SKM-1 treated with dmso at 0.1 percent for 144 hours (cell line): ENCODE results near the gene BNC2.

Source experiments
- DNase-seq: peaks from one replicate; lab custom pipeline; 2025; ENCODE audit not compliant: unreplicated experiment; lab: John Stamatoyannopoulos, UW

The BNC2 gene

GRCh38 chr9:16431666-16432392, 438.6 kb downstream of the BNC2 start:
- no peak for DNase-seq

GRCh38 chr9:16429671-16430070, 440.8 kb downstream of the BNC2 start:
- DNase-seq: no peak

- no peak for DNase-seq
Observed at GRCh38 chr9:16427873-16428427, 442.5 kb downstream of the BNC2 start.

DNA sequence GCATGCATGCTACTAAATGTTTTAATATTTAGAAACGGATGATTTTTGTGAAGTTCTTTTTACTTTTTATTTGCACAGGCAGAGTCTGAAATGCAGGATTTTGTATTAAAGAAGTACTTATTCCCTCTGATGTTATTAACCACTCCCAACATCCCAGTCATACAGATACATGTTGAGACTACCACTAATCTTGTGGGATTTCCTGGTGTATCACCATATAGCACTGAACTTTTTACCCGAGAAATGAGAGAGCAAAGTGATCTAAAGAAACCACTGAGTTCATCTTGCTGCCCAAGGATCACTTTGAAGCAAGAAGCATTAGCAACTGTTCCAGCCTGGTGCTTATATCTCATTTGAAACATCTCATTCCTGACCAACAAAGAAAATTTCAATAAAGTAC, 443.8 kb downstream of the BNC2 start:
- DNase-seq: no peak

GRCh38 chr9:16425562-16426231, 444.8 kb downstream of the BNC2 start:
- no peak for DNase-seq

DNA sequence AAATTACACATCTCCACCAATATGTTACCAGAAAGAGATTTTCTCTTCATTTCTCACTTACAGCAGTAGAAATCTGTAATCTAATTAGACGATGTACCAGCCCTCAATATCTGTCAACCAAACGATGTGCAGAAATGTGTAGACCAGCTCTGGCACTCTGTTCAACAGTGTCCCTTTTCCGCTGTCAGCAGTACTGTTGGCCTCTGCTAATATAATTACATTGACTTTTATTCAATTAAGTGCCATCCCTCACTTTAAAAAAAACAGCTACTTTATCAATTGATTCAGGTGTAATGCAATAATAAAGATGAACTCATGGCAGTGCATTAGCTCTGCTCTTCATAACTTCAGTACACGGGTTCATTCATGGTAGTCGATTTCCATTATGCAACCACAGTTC, 448.4 kb downstream of the BNC2 start:
- DNase-seq: no peak

DNA sequence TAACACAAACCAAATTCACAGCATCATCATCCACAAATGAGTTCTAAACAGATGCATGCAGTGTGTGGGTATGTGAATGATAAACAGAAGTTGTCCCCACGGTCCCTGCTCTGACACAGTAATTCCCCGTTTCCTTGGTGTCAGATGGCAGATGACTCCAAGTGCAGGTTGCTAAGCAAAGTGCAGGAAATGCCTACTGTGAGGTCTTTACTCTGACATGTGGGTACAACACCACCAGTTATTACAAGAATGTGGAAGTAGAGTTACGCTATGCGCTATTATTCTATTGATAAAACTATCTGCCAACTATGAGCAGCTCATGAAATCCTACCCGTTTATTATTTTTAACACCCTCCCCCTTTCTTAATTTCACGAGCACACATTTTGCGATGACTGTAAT, 448.9 kb downstream of the BNC2 start:
- no peak for DNase-seq

DNA sequence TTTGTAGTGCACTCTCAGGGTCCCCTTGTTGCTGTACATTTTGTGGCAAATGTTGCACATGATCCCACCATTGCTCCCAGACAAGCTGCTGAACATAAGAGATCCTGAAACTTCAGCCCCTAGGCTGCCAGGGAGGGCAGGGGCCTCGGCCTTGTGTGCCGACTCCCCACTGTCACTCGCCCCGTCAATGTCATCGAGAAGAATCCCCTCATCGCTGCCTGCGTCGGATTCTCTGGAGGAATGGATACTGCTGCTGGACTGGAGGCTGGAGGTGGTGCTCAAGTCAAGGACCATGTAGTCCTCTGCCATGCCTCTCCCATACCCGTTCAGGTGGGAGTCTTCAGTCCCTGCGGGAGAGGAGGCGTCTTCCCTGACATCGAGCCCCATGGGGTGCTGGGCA, 451.3 kb downstream of the BNC2 start:
- no peak for DNase-seq

- DNase-seq: no peak
Observed at GRCh38 chr9:16418721-16419120, 451.7 kb downstream of the BNC2 start.

DNA sequence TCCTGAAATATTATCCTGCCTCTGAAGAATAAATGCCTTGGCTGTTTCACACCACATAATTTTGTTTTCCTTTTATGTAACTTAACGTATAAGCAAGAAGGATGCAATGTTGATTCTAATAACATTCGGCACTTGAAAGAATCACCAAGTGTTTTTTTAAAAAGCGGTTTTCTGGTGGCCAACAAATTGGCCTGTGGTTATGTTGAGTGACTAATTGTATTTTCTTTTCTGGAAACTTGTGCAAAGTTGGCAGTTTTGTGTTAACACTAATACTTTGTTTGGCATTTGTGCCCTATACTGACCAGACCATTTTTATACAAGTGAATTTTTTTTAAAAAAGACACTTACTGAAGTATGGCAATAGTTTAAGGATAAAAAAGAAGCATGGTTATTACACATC, 452.7 kb downstream of the BNC2 start:
- DNase-seq: no peak

DNA sequence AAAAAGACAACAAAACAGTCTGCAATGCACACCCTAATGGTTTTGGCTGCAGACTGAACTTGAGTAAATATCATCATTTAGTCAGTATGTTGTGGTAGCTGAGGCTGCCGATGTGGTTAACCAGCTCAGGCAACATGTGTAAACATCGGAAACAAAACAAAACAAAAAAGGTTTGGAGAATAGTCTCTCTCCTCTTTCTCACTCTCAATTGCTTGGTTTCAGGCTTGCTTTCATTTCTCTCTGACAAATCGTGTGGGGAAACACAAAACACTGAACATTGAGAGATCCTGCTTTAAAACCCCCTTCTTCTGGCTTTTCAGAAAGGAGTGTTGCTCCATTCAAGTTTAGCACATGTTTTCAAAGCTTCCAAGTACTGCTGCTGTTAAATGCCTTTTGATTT, 453.3 kb downstream of the BNC2 start:
- DNase-seq: no peak

DNA sequence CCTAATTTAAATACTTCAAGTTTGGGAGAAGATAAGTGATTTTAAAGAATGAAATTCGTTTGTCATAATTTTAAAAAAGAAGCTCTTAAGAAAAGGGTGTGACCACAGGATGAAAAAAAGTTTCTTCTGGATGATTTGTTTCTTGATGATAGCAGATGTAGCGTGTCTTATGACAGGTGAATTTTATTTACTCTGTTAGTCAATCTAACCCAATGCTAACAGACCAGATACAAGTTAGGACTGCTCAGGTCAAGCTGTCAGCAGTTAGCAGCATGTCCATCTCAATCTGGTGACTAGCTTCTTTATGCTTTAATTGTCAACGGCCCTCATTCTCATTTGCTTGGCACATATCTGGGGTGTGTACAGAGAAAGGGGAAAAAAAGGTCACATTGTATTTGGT, 456.0 kb downstream of the BNC2 start:
- no peak for DNase-seq

GRCh38 chr9:16413509-16414016, 456.9 kb downstream of the BNC2 start:
- peak; percentile 90 for DNase-seq

DNA sequence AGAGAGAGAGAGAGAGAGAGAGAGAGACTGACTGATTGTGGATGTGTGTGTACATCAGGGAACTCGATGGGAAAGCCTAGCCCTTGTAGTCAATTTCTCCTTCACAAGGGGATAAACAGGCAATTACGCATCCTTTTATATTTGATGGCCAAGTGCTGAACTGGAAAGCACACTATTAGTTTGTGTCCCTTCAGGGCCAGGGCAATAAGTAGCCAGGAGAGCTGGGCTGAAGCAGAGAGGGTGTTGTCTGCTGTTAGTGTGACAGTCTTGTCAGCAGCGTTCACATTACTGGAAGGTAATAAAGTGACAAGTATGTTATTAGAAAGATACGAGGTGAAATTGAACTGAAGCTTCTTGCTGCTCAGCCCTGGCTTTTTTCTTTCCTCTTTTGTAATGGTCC, 457.7 kb downstream of the BNC2 start:
- DNase-seq: no peak

- DNase-seq: no peak
Observed at GRCh38 chr9:16411311-16411710, 459.2 kb downstream of the BNC2 start.

- no peak for DNase-seq
Observed at GRCh38 chr9:16410601-16411280, 459.7 kb downstream of the BNC2 start.

DNA sequence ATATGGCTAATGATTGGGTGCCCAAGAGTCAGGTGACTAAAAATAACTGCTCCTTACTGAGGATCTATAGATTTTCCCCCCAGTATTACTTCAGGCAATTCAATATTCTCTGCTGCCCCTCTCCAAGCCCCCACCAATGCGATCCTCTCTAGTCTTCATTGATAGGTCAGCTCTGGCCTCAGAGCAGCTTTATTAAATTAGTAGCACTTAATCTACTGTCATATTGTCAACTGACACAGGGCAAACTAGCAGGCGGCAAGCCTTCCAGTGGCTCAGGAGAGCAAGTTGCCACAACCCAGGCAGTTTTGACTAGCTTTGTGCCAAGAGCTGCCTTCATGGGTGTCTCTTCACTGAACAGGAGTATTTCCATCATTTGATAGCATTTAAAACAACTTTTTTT, 462.9 kb downstream of the BNC2 start:
- DNase-seq: no peak

DNA sequence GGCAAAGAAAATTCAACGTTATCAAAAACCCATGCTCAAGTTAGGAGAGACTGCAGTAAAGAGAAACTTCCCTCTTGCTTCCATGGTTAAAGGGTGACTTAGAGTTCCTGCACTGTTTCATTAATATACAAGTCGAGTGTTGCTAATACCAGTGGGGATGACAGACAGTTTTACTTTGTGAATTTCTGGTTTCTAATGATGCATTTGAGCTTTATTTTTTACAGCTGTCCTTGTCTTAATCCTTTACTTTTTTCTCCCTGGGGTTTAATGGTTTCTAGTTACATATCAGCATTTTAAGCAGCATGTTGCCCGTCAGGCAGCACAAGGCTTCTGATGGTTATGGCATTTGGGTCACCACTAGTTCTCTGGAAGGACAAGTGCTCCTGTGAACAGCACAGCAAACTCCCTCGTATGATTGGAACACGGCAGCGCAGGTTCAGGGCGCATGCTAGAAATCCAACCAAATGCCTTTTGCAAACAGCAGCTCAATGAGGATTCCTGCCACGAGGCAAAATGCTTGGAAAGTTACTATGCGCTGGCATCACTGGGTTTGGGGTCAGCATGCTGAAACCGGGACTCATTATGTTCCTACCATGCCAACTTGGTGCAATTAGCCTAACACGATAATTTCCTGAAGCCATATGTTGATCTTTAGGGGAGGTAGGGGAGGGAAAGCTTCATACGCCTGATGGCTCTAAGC, 463.8 kb downstream of the BNC2 start:
- DNase-seq: no peak

DNA sequence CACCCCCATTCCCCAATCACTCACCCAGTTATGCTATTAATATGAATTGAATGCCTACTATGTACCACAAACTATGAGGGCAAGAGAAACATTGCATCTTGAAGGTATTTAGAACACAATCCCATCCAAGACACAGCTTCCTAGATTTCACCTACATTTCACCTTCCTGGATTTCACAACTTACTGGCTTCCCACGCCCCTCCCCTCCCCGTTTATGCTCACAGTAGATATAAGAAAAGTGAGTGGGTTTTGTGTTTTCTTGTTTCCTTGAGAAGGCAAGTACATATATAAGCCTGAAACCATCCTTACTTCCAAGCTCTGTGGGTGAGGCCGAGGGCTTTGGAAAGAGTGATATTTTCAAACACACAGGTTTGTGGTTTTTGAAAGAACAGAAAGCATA, 465.0 kb downstream of the BNC2 start:
- no peak for DNase-seq

GRCh38 chr9:16401701-16402100, 468.8 kb downstream of the BNC2 start:
- peak; percentile 37 for DNase-seq

DNA sequence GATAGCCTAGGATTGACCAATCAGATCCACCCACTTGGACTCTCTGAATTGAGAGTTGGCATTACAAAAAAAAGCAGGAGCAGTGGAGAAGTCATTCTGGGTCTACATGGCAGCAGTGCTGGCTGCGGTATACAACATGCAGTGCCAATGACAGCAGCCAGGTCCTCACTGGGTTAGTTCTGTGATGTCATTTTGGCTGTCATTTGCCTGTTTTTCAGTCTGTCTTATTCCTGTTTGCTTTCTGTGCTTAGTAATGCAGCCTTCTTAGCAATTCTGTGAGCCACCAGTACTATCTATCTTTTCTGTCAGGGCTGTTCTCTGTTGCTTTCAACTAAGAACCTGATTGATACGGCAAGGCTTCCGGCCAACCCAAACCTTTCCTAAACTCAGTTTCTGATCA, 471.8 kb downstream of the BNC2 start:
- no peak for DNase-seq
